ENCODE data around the gene PRXL2C.

- no peak for TF ChIP-seq CTCF (IDR thresholded peaks at IDR 0.05; ENCODE audit: low read depth, low read length)
- TF ChIP-seq POLR2A (IDR thresholded peaks at IDR 0.05; ENCODE audit: extremely low read depth, insufficient read length) = no peak
Observed at GRCh38 chr9:96665789-96666188, 10.7 kb upstream of the PRXL2C start.

Data from NB4 (cell line).